ENCODE data around the gene GABRG3. TPM values are rescaled to one million over a fixed set of nuclear protein-coding genes. Genes with fewer than 3 reads are reported as not detected.

GABRG3 gene
- total and polyA plus RNA-seq, 12 donors, result not detected

GRCh38 chr15:27383726-27384125, 412.7 kb downstream of the GABRG3 start:
- ATAC-seq (no peak), DNase-seq (no peak)
- H3K4me3 ChIP-seq, result no peak overlapping the region
- TF ChIP-seq CTCF (IDR thresholded peaks at IDR 0.05), result no peak
- no peaks in the 10 kb centered on the region for H3K4me1 ChIP-seq
- peaks cover 0 to 6% (median 0%) of the 10 kb centered on the region in 7 donors for H3K27me3 ChIP-seq
- no peak overlapping the region for H3K27ac ChIP-seq
- 60 to 69% methylated on average over 4 of the region's 4 CpGs for WGBS, 2 donors
- H3K9me3 ChIP-seq, result peaks cover 0 to 11% (median 0%) of the 10 kb centered on the region in 11 donors
- no peaks in the 10 kb centered on the region for H3K36me3 ChIP-seq
- intact Hi-C loops (cut with DNase I), result loop anchor here in 1 of 10 donors (5.0 kb wide), 1 partner anchor 49 kb away; no protein-coding TSS in a partner anchor

- ATAC-seq (no peak), DNase-seq (no peak)
- H3K36me3 ChIP-seq, result no peaks in the 10 kb centered on the region
- TF ChIP-seq CTCF (IDR thresholded peaks at IDR 0.05), result no peak
- peaks cover 0 to 3% (median 0%) of the 10 kb centered on the region in 7 donors for H3K27me3 ChIP-seq
- peaks cover 0 to 27% (median 8%) of the 10 kb centered on the region in 11 donors for H3K9me3 ChIP-seq
- 68 to 70% methylated on average over 3 of the region's 3 CpGs for WGBS, 2 donors
- H3K4me1 ChIP-seq, result no peaks in the 10 kb centered on the region
- no peak overlapping the region for H3K27ac ChIP-seq
- H3K4me3 ChIP-seq, result no peak overlapping the region
- intact Hi-C loops (cut with DNase I), result no loop called here
Measured at GRCh38 chr15:27392163-27392562, 421.2 kb downstream of the GABRG3 start.

DNA sequence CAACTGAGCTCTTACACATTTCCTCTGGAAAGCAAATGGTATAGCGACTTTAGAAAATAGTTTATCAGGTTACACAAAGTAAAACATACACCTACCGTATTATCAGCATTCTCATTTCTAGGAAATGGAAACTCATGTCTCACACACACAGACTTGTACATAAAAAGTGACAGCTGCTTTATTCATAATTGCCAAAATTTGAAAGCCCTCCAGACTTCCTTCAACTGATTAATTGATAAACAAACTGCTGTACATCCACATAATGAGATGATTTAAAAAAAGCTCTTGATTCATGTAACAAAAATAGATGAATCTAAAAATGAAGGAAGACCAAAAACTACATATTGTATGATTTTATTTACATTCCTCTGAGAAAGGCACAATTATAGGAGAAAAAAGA, 425.5 kb downstream of the GABRG3 start:
- no peaks in the 10 kb centered on the region for H3K27me3 ChIP-seq
- H3K27ac ChIP-seq, result no peak overlapping the region
- H3K36me3 ChIP-seq, result no peaks in the 10 kb centered on the region
- peaks cover 0 to 27% (median 8%) of the 10 kb centered on the region in 11 donors for H3K9me3 ChIP-seq
- H3K4me3 ChIP-seq, result no peak overlapping the region
- H3K4me1 ChIP-seq, result no peaks in the 10 kb centered on the region
- no peak for TF ChIP-seq CTCF (IDR thresholded peaks at IDR 0.05)
- DNase-seq (no peak), ATAC-seq (no peak)
- intact Hi-C loops (cut with DNase I), result no loop called here
- 46 to 75% methylated on average over 2 of the region's 2 CpGs for WGBS, 2 donors

GRCh38 chr15:27396996-27397395, 426.0 kb downstream of the GABRG3 start:
- intact Hi-C loops (cut with DNase I), result no loop called here
- ATAC-seq, result no peak
- no peaks in the 10 kb centered on the region for H3K36me3 ChIP-seq
- H3K27ac ChIP-seq, result no peak overlapping the region
- H3K9me3 ChIP-seq, result peaks cover 0 to 29% (median 8%) of the 10 kb centered on the region in 11 donors
- no peak for TF ChIP-seq CTCF (IDR thresholded peaks at IDR 0.05)
- no peaks in the 10 kb centered on the region for H3K27me3 ChIP-seq
- no peak overlapping the region for H3K4me3 ChIP-seq
- no peak for DNase-seq
- H3K4me1 ChIP-seq, result no peaks in the 10 kb centered on the region
- WGBS, 2 donors, result 84 to 90% methylated on average over 6 of the region's 6 CpGs
